Measurements from ENCODE around the gene ABL2. TPM values are rescaled to one million over a fixed set of nuclear protein-coding genes. Genes with fewer than 3 reads are reported as not detected.
A peak's percentile ranks its signal among the peaks of the same experiment; 100 is the strongest.

The ABL2 gene
- total RNA-seq, 1 donor from 2014 or later, result 23.9 TPM

GRCh38 chr1:179184403-179184802 lies 45.1 kb downstream of the ABL2 start:
- TF ChIP-seq, protein P1, sequence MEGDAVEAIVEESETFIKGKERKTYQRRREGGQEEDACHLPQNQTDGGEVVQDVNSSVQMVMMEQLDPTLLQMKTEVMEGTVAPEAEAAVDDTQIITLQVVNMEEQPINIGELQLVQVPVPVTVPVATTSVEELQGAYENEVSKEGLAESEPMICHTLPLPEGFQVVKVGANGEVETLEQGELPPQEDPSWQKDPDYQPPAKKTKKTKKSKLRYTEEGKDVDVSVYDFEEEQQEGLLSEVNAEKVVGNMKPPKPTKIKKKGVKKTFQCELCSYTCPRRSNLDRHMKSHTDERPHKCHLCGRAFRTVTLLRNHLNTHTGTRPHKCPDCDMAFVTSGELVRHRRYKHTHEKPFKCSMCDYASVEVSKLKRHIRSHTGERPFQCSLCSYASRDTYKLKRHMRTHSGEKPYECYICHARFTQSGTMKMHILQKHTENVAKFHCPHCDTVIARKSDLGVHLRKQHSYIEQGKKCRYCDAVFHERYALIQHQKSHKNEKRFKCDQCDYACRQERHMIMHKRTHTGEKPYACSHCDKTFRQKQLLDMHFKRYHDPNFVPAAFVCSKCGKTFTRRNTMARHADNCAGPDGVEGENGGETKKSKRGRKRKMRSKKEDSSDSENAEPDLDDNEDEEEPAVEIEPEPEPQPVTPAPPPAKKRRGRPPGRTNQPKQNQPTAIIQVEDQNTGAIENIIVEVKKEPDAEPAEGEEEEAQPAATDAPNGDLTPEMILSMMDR (IDR thresholded peaks at IDR 0.05), result no peak
- no peak overlapping the region for H3K27ac ChIP-seq
- H3K9me3 ChIP-seq, result no peaks in the 10 kb centered on the region
- intact Hi-C loops (cut with DNase I), result no loop called here
- no peaks in the 10 kb centered on the region for H3K4me1 ChIP-seq
- no peak for DNase-seq (ENCODE audit: low spot score in 2 of 2)
- H3K27me3 ChIP-seq, result no peaks in the 10 kb centered on the region
- H3K4me3 ChIP-seq, result no peak overlapping the region
- no peaks in the 10 kb centered on the region for H3K36me3 ChIP-seq

DNA sequence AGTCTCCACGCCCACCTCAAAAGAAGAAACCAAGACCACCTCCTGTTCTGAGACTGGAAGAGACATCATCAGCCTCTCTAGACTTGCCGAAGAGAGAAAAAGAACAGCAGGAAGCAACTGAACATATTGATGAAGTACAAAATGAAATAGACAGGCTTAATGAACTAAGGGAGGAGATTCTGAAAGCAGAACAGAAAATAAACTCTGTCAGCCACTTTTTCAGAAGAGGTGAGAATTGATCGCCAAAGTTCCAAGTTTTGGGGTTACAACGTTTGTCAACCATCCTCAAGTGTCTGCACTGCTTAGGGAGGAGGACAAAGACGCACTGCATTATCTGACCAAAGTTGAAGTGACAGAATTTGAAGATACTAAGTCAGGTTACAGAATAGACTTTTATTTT lies 45.6 kb downstream of the ABL2 start:
- H3K27ac ChIP-seq, result no peak overlapping the region
- no peaks in the 10 kb centered on the region for H3K9me3 ChIP-seq
- H3K36me3 ChIP-seq, result no peaks in the 10 kb centered on the region
- TF ChIP-seq, protein P1 (IDR thresholded peaks at IDR 0.05), result no peak
- intact Hi-C loops (cut with DNase I), result no loop called here
- no peaks in the 10 kb centered on the region for H3K27me3 ChIP-seq
- no peak for DNase-seq (ENCODE audit: low spot score in 2 of 2)
- peaks cover 0 to 4% of the 10 kb centered on the region in 2 donors for H3K4me1 ChIP-seq
- H3K4me3 ChIP-seq, result no peak overlapping the region

DNA sequence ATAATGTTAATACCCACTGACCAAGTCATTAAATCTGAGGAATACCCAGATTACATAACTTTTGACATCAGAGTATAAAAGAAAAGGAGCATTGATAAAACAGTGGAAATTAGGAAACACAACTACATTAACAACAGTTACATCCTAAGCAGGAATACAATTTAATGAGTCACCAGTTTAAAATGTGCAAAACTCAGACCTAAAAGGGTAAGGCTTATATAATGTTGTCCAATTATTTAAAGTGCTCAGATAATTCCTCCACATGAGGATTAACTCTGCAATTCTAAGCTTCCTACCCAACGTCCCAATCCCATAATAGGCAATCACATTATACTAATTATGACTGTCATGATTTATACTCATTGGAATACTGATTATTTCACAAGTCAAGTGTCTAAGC lies 50.5 kb downstream of the ABL2 start:
- no peaks in the 10 kb centered on the region for H3K9me3 ChIP-seq
- no peak overlapping the region for H3K27ac ChIP-seq
- intact Hi-C loops (cut with DNase I), result loop anchor here (5.0 kb wide), 2 partner anchors 37 to 52 kb away; no protein-coding TSS in a partner anchor
- no peak for DNase-seq (ENCODE audit: low spot score in 2 of 2)
- no peaks in the 10 kb centered on the region for H3K27me3 ChIP-seq
- no peaks in the 10 kb centered on the region for H3K36me3 ChIP-seq
- TF ChIP-seq, protein P1 (IDR thresholded peaks at IDR 0.05), result no peak
- H3K4me3 ChIP-seq, result no peak overlapping the region
- H3K4me1 ChIP-seq, result peaks cover 8 to 34% of the 10 kb centered on the region in 2 donors

- no peak overlapping the region for H3K27ac ChIP-seq
- no peak overlapping the region for H3K4me3 ChIP-seq
- H3K9me3 ChIP-seq, result no peaks in the 10 kb centered on the region
- H3K4me1 ChIP-seq, result peaks cover 8 to 34% of the 10 kb centered on the region in 2 donors
- no peak for DNase-seq (ENCODE audit: low spot score in 2 of 2)
- no peaks in the 10 kb centered on the region for H3K27me3 ChIP-seq
- no peaks in the 10 kb centered on the region for H3K36me3 ChIP-seq
- intact Hi-C loops (cut with DNase I), result loop anchor here (5.0 kb wide), 2 partner anchors 36 to 51 kb away; no protein-coding TSS in a partner anchor
- TF ChIP-seq, protein P1 (IDR thresholded peaks at IDR 0.05), result no peak
Measured at GRCh38 chr1:179178183-179178582, 51.3 kb downstream of the ABL2 start.

DNA sequence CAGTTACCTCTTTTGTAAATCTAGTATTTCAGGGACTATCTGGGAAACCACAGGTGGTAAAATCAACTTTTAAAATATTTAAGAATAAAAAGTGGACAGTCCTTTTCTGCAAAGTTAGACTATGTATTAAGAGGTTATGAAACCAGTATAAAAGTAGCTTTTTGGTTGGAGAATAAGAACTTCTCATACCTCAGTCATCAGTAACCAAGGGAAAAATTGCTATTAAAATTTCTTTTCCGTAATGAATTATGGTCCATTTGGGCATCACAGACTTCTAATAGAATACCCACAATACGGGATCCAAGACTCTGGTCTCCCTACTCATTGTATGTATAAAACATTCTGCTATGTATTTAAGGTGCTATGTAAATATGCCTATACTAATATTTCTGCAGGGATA lies 51.9 kb downstream of the ABL2 start:
- Histone ChIP-seq H3K4me3 (no peak overlapping the region), H3K4me1 (peaks cover 8 to 34% of the 10 kb centered on the region in 2 donors), H3K27ac (peak overlapping the region; percentile 18 to 41), H3K9me3 (no peaks in the 10 kb centered on the region), H3K36me3 (no peaks in the 10 kb centered on the region), H3K27me3 (no peaks in the 10 kb centered on the region)
- TF ChIP-seq, protein P1 (IDR thresholded peaks at IDR 0.05), result no peak
- intact Hi-C loops (cut with DNase I), result loop anchor here (5.0 kb wide), 2 partner anchors 35 to 50 kb away; no protein-coding TSS in a partner anchor
- DNase-seq (ENCODE audit: low spot score in 2 of 2), result no peak

- TF ChIP-seq, protein P1 (IDR thresholded peaks at IDR 0.05), result no peak
- no peaks in the 10 kb centered on the region for H3K36me3 ChIP-seq
- no peak for DNase-seq (ENCODE audit: low spot score in 2 of 2)
- peak overlapping the region; percentile 18 to 41 for H3K27ac ChIP-seq
- no peaks in the 10 kb centered on the region for H3K27me3 ChIP-seq
- intact Hi-C loops (cut with DNase I), result loop anchor here (5.0 kb wide), 2 partner anchors 35 to 50 kb away; no protein-coding TSS in a partner anchor
- H3K4me3 ChIP-seq, result no peak overlapping the region
- H3K4me1 ChIP-seq, result peaks cover 8 to 34% of the 10 kb centered on the region in 2 donors
- no peaks in the 10 kb centered on the region for H3K9me3 ChIP-seq
Measured at GRCh38 chr1:179177182-179177581, 52.3 kb downstream of the ABL2 start.
